Vagina (tissue), 2 donors: ENCODE measurements around the gene S100PBP. TPM values are rescaled to one million over a fixed set of nuclear protein-coding genes. Genes with fewer than 3 reads are reported as not detected.

Experiments
- DNase-seq, 2 donors: peaks; one replicate each; pipeline ENCODE4 v3.0.0-alpha.2; 2017; ENCODE audit errors: extremely low spot score in 2 of 2
- H3K27ac ChIP-seq: fragments of 200-600 bp; sonication (generic); one replicate; pipeline ENCODE4 v1.5.1; 2019
- H3K27me3 ChIP-seq: fragments of 200-600 bp; sonication (generic); one replicate; pipeline ENCODE4 v1.5.1; 2019
- H3K36me3 ChIP-seq, 2 donors: fragments of 200-600 bp; sonication (generic); one replicate each; pipeline ENCODE4 v1.5.1; 2017 to 2019
- H3K4me1 ChIP-seq: fragments of 200-600 bp; sonication (generic); one replicate; pipeline ENCODE4 v1.5.1; 2019
- H3K4me3 ChIP-seq, 2 donors: fragments of 200-600 bp; sonication (generic); 1 replicate in 1 of 2; 2 replicates in 1 of 2; pipeline ENCODE4 v1.5.1; 2016 to 2019
- H3K9me3 ChIP-seq: fragments of 200-600 bp; sonication (generic); one replicate; pipeline ENCODE4 v1.5.1; 2019
- CTCF ChIP-seq, 3 experiments: fragments of 450-650 bp in 2 of 3; fragments of 200-600 bp in 1 of 3; sonication (generic) in 1 of 3; IDR thresholded peaks; one replicate each; pipeline ENCODE4 v1.5.1; 2017 to 2019; ENCODE audit warnings: antibody characterized with exemption in 3 of 3, mild to moderate bottlenecking in 2 of 3, moderate library complexity in 2 of 3
- POLR2A ChIP-seq, 2 donors: fragments of 450-650 bp; IDR thresholded peaks; one replicate each; pipeline ENCODE4 v1.6.1; 2017; ENCODE audit warnings: antibody characterized with exemption in 2 of 2, mild to moderate bottlenecking in 2 of 2, moderate library complexity in 2 of 2
- POLR2AphosphoS5 ChIP-seq, 2 donors: sonication (generic); formaldehyde crosslinking; IDR thresholded peaks; one replicate each; pipeline ENCODE4 v1.9.0; 2017; ENCODE audit warnings: antibody characterized with exemption in 2 of 2, mild to moderate bottlenecking in 2 of 2, low read depth in 1 of 2; ENCODE audit not compliant: insufficient read depth in 1 of 2
- intact Hi-C: fragments of 100-400 bp; cut with DNase I; formaldehyde crosslinking; loops from one replicate; pipeline ENCODE4 v1.15.1; 2023
- total RNA-seq: library from RNA; depleted of rRNA; stranded (reverse); fragments of >200 nt; gene quantifications from one replicate; pipeline ENCODE4 v1.2.3, GENCODE V29; 2016

Gene S100PBP
- total RNA-seq, 1 donor from 2014 or later, result 19.6 TPM

GRCh38 chr1:32887623-32888022, 70.2 kb downstream of the S100PBP start:
- H3K27ac ChIP-seq, result no peak overlapping the region
- H3K9me3 ChIP-seq, result no peaks in the 10 kb centered on the region
- intact Hi-C loops, result no loop called here
- H3K27me3 ChIP-seq, result peaks cover 8% of the 10 kb centered on the region
- TF ChIP-seq POLR2A (IDR thresholded peaks at IDR 0.05), result no peak
- no peak for TF ChIP-seq POLR2AphosphoS5 (IDR thresholded peaks at IDR 0.05; ENCODE audit: insufficient read depth in 1 of 2, low read depth in 1 of 2)
- TF ChIP-seq CTCF (IDR thresholded peaks at IDR 0.05), result no peak
- H3K36me3 ChIP-seq, result no peaks in the 10 kb centered on the region
- DNase-seq, result no peak
- no peak overlapping the region for H3K4me3 ChIP-seq
- peaks cover 16% of the 10 kb centered on the region for H3K4me1 ChIP-seq

GRCh38 chr1:32888134-32888533, 70.7 kb downstream of the S100PBP start:
- no peak overlapping the region for H3K4me3 ChIP-seq
- H3K36me3 ChIP-seq, result no peaks in the 10 kb centered on the region
- H3K4me1 ChIP-seq, result peaks cover 21% of the 10 kb centered on the region
- peaks cover 8% of the 10 kb centered on the region for H3K27me3 ChIP-seq
- no peaks in the 10 kb centered on the region for H3K9me3 ChIP-seq
- no peak overlapping the region for H3K27ac ChIP-seq
- no peak for DNase-seq
- no peak for TF ChIP-seq POLR2A (IDR thresholded peaks at IDR 0.05)
- TF ChIP-seq POLR2AphosphoS5 (IDR thresholded peaks at IDR 0.05; ENCODE audit: insufficient read depth in 1 of 2, low read depth in 1 of 2), result no peak
- no peak for TF ChIP-seq CTCF (IDR thresholded peaks at IDR 0.05)
- intact Hi-C loops, result no loop called here

GRCh38 chr1:32888677-32889420, 71.4 kb downstream of the S100PBP start:
- H3K9me3 ChIP-seq, result no peaks in the 10 kb centered on the region
- intact Hi-C loops, result no loop called here
- DNase-seq, result no peak
- TF ChIP-seq CTCF (IDR thresholded peaks at IDR 0.05), result no peak
- TF ChIP-seq POLR2A (IDR thresholded peaks at IDR 0.05), result no peak
- no peak for TF ChIP-seq POLR2AphosphoS5 (IDR thresholded peaks at IDR 0.05; ENCODE audit: insufficient read depth in 1 of 2, low read depth in 1 of 2)
- H3K36me3 ChIP-seq, result no peaks in the 10 kb centered on the region
- H3K4me3 ChIP-seq, result no peak overlapping the region
- no peak overlapping the region for H3K27ac ChIP-seq
- peaks cover 28% of the 10 kb centered on the region for H3K4me1 ChIP-seq
- H3K27me3 ChIP-seq, result peaks cover 8% of the 10 kb centered on the region

GRCh38 chr1:32889731-32890278, 72.4 kb downstream of the S100PBP start:
- Histone ChIP-seq H3K36me3 (no peaks in the 10 kb centered on the region), H3K27me3 (peaks cover 8% of the 10 kb centered on the region), H3K4me3 (no peak overlapping the region), H3K27ac (no peak overlapping the region), H3K4me1 (peaks cover 33% of the 10 kb centered on the region), H3K9me3 (no peaks in the 10 kb centered on the region)
- no peak for DNase-seq
- no peak for TF ChIP-seq POLR2A (IDR thresholded peaks at IDR 0.05)
- TF ChIP-seq POLR2AphosphoS5 (IDR thresholded peaks at IDR 0.05; ENCODE audit: insufficient read depth in 1 of 2, low read depth in 1 of 2), result no peak
- no peak for TF ChIP-seq CTCF (IDR thresholded peaks at IDR 0.05)
- intact Hi-C loops, result no loop called here
